Measurements from ENCODE around the gene CCDC68.

Gene CCDC68

DNA sequence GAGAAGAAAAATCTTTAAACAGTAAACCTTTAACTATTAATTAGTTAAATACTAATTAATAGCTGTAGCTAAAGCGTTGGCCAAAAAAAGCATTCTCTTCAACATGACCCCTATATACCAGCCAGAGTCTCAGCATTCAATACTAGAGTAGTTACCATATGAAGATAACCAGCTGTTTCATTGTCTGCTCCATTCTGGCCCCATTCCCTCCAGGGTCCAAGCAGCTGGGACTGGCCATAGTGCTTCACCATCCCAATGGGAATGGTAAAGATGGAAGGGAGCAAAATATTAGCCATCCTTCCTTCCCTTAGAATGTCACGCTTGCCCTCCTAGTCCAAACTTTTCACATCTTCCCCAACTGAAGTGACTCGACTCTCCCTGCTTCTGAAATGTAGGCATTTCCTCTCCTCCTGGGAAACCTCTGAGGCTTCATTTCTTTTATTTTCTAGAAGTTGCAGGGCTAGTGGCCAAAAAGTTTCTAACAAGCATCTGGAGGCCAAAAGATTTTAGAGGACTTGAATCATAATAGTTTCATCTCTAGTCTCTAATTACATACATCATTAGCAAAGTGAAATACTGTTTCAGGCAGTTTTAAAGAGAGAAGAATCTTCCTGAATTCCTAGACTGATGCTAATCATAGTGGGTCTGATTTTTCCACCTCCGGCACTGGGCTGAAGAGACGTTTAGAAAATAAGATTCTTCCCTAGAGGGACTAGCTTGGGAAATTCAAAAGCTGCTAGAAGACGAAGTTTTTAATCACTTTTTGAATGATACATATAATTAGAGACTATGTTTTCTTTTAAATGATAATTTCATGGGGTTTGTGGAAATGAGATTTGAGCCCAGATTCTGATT lies 52.7 kb downstream of the CCDC68 start:
- TF ChIP-seq, protein P1, sequence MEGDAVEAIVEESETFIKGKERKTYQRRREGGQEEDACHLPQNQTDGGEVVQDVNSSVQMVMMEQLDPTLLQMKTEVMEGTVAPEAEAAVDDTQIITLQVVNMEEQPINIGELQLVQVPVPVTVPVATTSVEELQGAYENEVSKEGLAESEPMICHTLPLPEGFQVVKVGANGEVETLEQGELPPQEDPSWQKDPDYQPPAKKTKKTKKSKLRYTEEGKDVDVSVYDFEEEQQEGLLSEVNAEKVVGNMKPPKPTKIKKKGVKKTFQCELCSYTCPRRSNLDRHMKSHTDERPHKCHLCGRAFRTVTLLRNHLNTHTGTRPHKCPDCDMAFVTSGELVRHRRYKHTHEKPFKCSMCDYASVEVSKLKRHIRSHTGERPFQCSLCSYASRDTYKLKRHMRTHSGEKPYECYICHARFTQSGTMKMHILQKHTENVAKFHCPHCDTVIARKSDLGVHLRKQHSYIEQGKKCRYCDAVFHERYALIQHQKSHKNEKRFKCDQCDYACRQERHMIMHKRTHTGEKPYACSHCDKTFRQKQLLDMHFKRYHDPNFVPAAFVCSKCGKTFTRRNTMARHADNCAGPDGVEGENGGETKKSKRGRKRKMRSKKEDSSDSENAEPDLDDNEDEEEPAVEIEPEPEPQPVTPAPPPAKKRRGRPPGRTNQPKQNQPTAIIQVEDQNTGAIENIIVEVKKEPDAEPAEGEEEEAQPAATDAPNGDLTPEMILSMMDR (IDR thresholded peaks at IDR 0.05; ENCODE audit: insufficient read depth, low read length, poor library complexity, severe bottlenecking): no peak
- no peak for DNase-seq (ENCODE audit: extremely low read depth, insufficient read length)

DNA sequence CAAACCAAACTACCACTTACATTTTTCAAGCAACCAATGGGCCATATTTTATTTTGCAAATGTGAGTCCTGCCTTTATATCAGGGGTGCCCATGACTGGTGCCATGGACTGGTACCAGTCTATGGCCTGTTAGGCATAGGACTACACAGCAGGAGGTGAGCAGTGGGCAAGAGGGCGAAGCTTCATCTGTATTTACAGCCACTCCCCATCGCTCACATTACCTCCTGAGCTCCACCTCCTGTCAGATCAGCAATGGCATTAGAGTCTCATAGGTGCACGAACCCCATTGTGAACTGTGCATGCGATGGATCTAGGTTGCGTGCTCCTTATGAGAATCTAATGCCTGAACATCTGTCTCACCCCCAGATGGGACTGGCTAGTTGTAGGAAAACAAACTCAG lies 53.6 kb downstream of the CCDC68 start:
- Histone ChIP-seq H3K27me3 (replicated peaks; ENCODE audit: control insufficient read depth, insufficient read depth, low read length) (no peaks in the 10 kb centered on the region), H3K36me3 (ENCODE audit: control insufficient read depth, insufficient read depth, low read length) (no peaks in the 10 kb centered on the region), H3K4me3 (replicated peaks; ENCODE audit: low read depth, low read length) (no peak overlapping the region)
- TF ChIP-seq, protein P1 (IDR thresholded peaks at IDR 0.05; ENCODE audit: insufficient read depth, low read length, poor library complexity, severe bottlenecking): no peak
- no peak for DNase-seq (ENCODE audit: extremely low read depth, insufficient read length)

More for the DNA sequence above, 52.7 kb downstream of the CCDC68 start:
- no peaks in the 10 kb centered on the region for H3K36me3 ChIP-seq (ENCODE audit: control insufficient read depth, insufficient read depth, low read length)
- H3K4me3 ChIP-seq (replicated peaks; ENCODE audit: low read depth, low read length): no peak overlapping the region
- no peaks in the 10 kb centered on the region for H3K27me3 ChIP-seq (replicated peaks; ENCODE audit: control insufficient read depth, insufficient read depth, low read length)

DNA sequence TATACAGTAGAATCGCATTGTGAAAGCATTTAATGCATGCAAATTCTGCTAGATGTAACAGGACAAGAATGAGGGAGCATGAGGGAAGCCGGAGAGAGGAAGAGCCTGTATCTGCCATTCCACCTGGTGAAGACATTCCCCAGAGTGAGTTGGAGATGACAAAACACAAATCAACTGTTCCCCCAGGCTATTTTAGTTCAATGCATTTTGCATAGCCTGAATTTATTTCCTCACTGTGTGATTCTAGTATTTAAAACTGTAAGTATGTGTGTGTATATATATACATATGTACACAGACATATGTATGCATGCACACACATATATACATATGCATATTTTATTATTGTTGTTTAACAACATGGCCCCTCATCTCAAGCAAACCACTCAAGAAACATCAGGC lies 54.7 kb downstream of the CCDC68 start:
- DNase-seq (ENCODE audit: extremely low read depth, insufficient read length): no peak
- Histone ChIP-seq H3K4me3 (replicated peaks; ENCODE audit: low read depth, low read length) (no peak overlapping the region), H3K36me3 (ENCODE audit: control insufficient read depth, insufficient read depth, low read length) (no peaks in the 10 kb centered on the region), H3K27me3 (replicated peaks; ENCODE audit: control insufficient read depth, insufficient read depth, low read length) (no peaks in the 10 kb centered on the region)
- TF ChIP-seq, protein P1 (IDR thresholded peaks at IDR 0.05; ENCODE audit: insufficient read depth, low read length, poor library complexity, severe bottlenecking): no peak

GRCh38 chr18:54900290-54900689 lies 59.0 kb downstream of the CCDC68 start:
- H3K36me3 ChIP-seq (ENCODE audit: control insufficient read depth, insufficient read depth, low read length): no peaks in the 10 kb centered on the region
- no peaks in the 10 kb centered on the region for H3K27me3 ChIP-seq (replicated peaks; ENCODE audit: control insufficient read depth, insufficient read depth, low read length)
- TF ChIP-seq, protein P1 (IDR thresholded peaks at IDR 0.05; ENCODE audit: insufficient read depth, low read length, poor library complexity, severe bottlenecking): no peak
- no peak for DNase-seq (ENCODE audit: extremely low read depth, insufficient read length)
- H3K4me3 ChIP-seq (replicated peaks; ENCODE audit: low read depth, low read length): no peak overlapping the region

DNA sequence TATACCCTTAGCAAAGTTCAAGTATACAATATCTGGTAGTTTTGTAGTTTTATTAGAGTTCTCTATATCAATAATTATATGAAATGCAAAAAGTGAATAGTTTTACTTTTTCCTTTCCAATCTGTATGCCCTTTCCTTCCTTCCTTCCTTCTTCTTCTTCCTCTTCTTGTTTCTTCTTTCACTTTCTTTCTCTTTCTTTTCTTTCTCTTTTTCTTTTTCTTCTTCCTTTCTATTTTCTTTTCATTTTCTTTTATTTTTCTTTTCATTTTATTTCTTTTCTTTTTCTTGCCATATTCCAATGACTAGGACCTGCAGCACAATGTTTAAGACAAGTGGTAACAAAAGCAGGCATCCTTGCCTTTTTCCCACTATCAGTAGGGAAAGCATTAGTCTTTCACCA lies 59.8 kb downstream of the CCDC68 start:
- Histone ChIP-seq H3K36me3 (ENCODE audit: control insufficient read depth, insufficient read depth, low read length) (no peaks in the 10 kb centered on the region), H3K4me3 (replicated peaks; ENCODE audit: low read depth, low read length) (no peak overlapping the region), H3K27me3 (replicated peaks; ENCODE audit: control insufficient read depth, insufficient read depth, low read length) (no peaks in the 10 kb centered on the region)
- TF ChIP-seq, protein P1 (IDR thresholded peaks at IDR 0.05; ENCODE audit: insufficient read depth, low read length, poor library complexity, severe bottlenecking): no peak
- DNase-seq (ENCODE audit: extremely low read depth, insufficient read length): no peak
